Smooth muscle cell (in vitro differentiated cells): ENCODE data around the gene PLP2. TPM values are rescaled to one million over a fixed set of nuclear protein-coding genes. Genes with fewer than 3 reads are reported as not detected.

Experiments
- DNase-seq: peaks from one replicate; lab custom pipeline; 2025; ENCODE audit not compliant: unreplicated experiment; lab: John Stamatoyannopoulos, UW
- H2AFZ ChIP-seq: fragments of 200-600 bp; sonication (generic); 2 replicates; pipeline ENCODE4 v1.6.0; 2016; ENCODE audit warnings: antibody characterized with exemption, low read depth, mild to moderate bottlenecking
- H3F3A ChIP-seq: fragments of 200-600 bp; sonication (generic); 2 replicates; pipeline ENCODE4 v1.6.0; 2017; ENCODE audit warnings: antibody characterized with exemption, low read depth
- H3K27ac ChIP-seq: fragments of 200-600 bp; sonication (generic); 2 replicates; pipeline ENCODE4 v1.5.1; 2016; ENCODE audit warnings: low read depth, mild to moderate bottlenecking
- H3K27me3 ChIP-seq: fragments of 200-600 bp; sonication (generic); 2 replicates; pipeline ENCODE4 v1.6.1; 2016; ENCODE audit warnings: low read depth, mild to moderate bottlenecking
- H3K36me3 ChIP-seq: fragments of 200-600 bp; sonication (generic); 2 replicates; pipeline ENCODE4 v1.5.1; 2016; ENCODE audit warnings: low read depth
- H3K4me1 ChIP-seq: fragments of 200-600 bp; sonication (generic); 2 replicates; pipeline ENCODE4 v1.5.1; 2016; ENCODE audit warnings: low read depth
- H3K4me2 ChIP-seq: fragments of 200-600 bp; sonication (generic); 2 replicates; pipeline ENCODE4 v1.6.0; 2016; ENCODE audit warnings: mild to moderate bottlenecking
- H3K4me3 ChIP-seq: fragments of 200-600 bp; sonication (generic); 2 replicates; pipeline ENCODE4 v1.5.1; 2016; ENCODE audit warnings: mild to moderate bottlenecking
- H3K79me2 ChIP-seq: fragments of 200-600 bp; sonication (generic); 2 replicates; pipeline ENCODE4 v1.6.0; 2016; ENCODE audit warnings: low read depth, mild to moderate bottlenecking
- H3K9ac ChIP-seq: fragments of 200-600 bp; sonication (generic); 2 replicates; pipeline ENCODE4 v1.6.0; 2016; ENCODE audit warnings: low read depth
- H3K9me3 ChIP-seq: fragments of 200-600 bp; sonication (generic); replicated peaks from 2 replicates; pipeline ENCODE4 v1.5.1; 2016; ENCODE audit warnings: low read depth
- H4K20me1 ChIP-seq: fragments of 200-600 bp; sonication (generic); 2 replicates; pipeline ENCODE4 v1.6.0; 2016; ENCODE audit warnings: low read depth
- CTCF ChIP-seq: fragments of 200-600 bp; sonication (generic); IDR thresholded peaks from 2 replicates; pipeline ENCODE4 v1.5.1; 2017; ENCODE audit warnings: borderline replicate concordance, mild to moderate bottlenecking, antibody characterized with exemption; ENCODE audit not compliant: insufficient read depth, poor library complexity, severe bottlenecking
- WGBS: methylation state at CpG from one replicate; pipeline ENCODE4 v1.1.7; 2016; ENCODE audit warnings: low lambda C conversion rate; 5-methylcytosine and 5-hydroxymethylcytosine counted together
- polyA plus RNA-seq: library from polyadenylated mRNA; unstranded; fragments of >200 nt; fragmentation: Nextera tagmentation; extraction: Ambion mirVana; gene quantifications from 2 replicates; pipeline ENCODE4 v1.2.1, GENCODE V29; 2016
- total RNA-seq: library from RNA; depleted of rRNA; stranded (reverse); fragments of >200 nt; gene quantifications from 2 replicates; pipeline ENCODE4 v1.2.3, GENCODE V29; 2014

PLP2 gene
- total and polyA plus RNA-seq, 2 experiments from 2014 or later, result 190 to 237 TPM

DNA sequence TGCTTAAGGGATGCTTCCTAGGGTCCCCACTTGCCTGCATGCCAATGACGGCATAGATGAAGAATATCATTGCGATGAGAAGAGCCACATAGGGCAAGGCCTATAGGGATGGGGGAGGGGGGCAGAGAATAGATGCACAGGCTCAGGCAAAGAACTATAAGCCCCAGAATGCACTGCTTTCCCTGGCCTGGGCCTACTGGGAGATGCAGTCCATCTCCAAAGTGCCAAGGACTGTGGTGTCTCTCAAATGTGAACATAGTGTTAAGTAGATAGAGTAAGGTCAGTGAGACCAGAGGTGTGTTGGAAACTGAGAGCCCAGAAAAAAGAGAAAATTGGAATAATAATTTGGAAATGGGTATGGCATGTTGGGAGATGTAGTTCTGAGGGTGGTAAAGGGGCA lies 40.5 kb downstream of the PLP2 start:
- 82% methylated on average over 2 of the region's 2 CpGs for WGBS
- H3K27me3 ChIP-seq, result no peaks in the 10 kb centered on the region
- H3K36me3 ChIP-seq, result no peaks in the 10 kb centered on the region
- no peak overlapping the region for H3K9ac ChIP-seq
- TF ChIP-seq CTCF, result no peak
- H2AFZ ChIP-seq, result no peak overlapping the region
- H3K4me3 ChIP-seq, result no peak overlapping the region
- no peaks in the 10 kb centered on the region for H4K20me1 ChIP-seq
- no peaks in the 10 kb centered on the region for H3K79me2 ChIP-seq
- no peak overlapping the region for H3K4me2 ChIP-seq
- H3K27ac ChIP-seq, result no peak overlapping the region
- H3K4me1 ChIP-seq, result no peaks in the 10 kb centered on the region
- H3K9me3 ChIP-seq, result no peaks in the 10 kb centered on the region
- no peaks in the 10 kb centered on the region for H3F3A ChIP-seq
- no peak for DNase-seq

- Histone ChIP-seq H3K4me2 (no peak overlapping the region), H2AFZ (no peak overlapping the region), H3K27me3 (no peaks in the 10 kb centered on the region), H3F3A (no peaks in the 10 kb centered on the region), H3K27ac (no peak overlapping the region), H3K9ac (no peak overlapping the region), H3K79me2 (no peaks in the 10 kb centered on the region), H4K20me1 (no peaks in the 10 kb centered on the region), H3K9me3 (no peaks in the 10 kb centered on the region), H3K36me3 (no peaks in the 10 kb centered on the region), H3K4me3 (no peak overlapping the region), H3K4me1 (no peaks in the 10 kb centered on the region)
- DNase-seq, result no peak
- WGBS, result 50% methylated on average over 1 of the region's 1 CpG
- no peak for TF ChIP-seq CTCF
These were observed 41.2 kb downstream of the PLP2 start for GRCh38 chrX:49212861-49213260.

- Histone ChIP-seq H3K4me2 (no peak overlapping the region), H4K20me1 (no peaks in the 10 kb centered on the region), H3F3A (no peaks in the 10 kb centered on the region), H2AFZ (no peak overlapping the region), H3K27ac (no peak overlapping the region), H3K79me2 (no peaks in the 10 kb centered on the region), H3K9ac (no peak overlapping the region), H3K9me3 (no peaks in the 10 kb centered on the region), H3K4me1 (no peaks in the 10 kb centered on the region), H3K27me3 (no peaks in the 10 kb centered on the region), H3K4me3 (no peak overlapping the region), H3K36me3 (no peaks in the 10 kb centered on the region)
- no peak for TF ChIP-seq CTCF
- DNase-seq, result no peak
- 65% methylated on average over 2 of the region's 2 CpGs for whole genome bisulfite sequencing
These were observed 42.7 kb downstream of the PLP2 start for GRCh38 chrX:49214416-49214815.

DNA sequence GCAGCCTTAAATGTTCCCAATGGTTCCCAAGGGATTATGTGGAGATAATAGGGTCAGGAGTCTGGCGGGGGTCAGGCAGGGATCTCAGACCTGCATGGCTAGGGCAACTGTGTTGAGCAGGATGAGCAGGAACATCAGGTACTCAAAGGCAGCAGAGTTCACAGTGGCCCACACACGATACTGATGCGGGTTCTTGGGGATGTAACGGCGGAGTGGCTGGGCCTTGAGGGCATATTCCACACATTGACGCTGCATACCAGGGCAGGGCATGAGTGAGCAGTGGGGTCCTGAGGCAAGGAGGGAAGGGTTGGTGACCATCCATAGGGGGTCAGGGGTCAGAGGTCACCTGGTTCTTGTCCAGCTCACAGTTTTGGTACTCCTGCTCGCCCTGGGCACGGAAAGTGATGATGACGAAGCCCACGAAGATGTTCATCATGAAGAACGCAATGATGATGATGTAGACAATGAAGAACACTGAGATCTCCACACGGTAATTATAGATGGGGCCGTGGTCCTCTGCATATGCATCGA lies 43.4 kb downstream of the PLP2 start:
- no peaks in the 10 kb centered on the region for H3K36me3 ChIP-seq
- H3K9ac ChIP-seq, result no peak overlapping the region
- H3K79me2 ChIP-seq, result no peaks in the 10 kb centered on the region
- H3K9me3 ChIP-seq, result no peaks in the 10 kb centered on the region
- H3F3A ChIP-seq, result no peaks in the 10 kb centered on the region
- no peaks in the 10 kb centered on the region for H4K20me1 ChIP-seq
- DNase-seq, result no peak
- TF ChIP-seq CTCF, result no peak
- no peak overlapping the region for H3K4me3 ChIP-seq
- WGBS, result 82% methylated on average over 14 of the region's 14 CpGs
- no peak overlapping the region for H2AFZ ChIP-seq
- no peaks in the 10 kb centered on the region for H3K27me3 ChIP-seq
- no peak overlapping the region for H3K4me2 ChIP-seq
- no peak overlapping the region for H3K27ac ChIP-seq
- no peaks in the 10 kb centered on the region for H3K4me1 ChIP-seq
